GM19397 (cell line): ENCODE measurements around the gene ITK.
A peak's percentile ranks its signal among the peaks of the same experiment; 100 is the strongest.
"Not testable (repeated sequence)": the region's sequence is repeated elsewhere in the genome, so short reads cannot be mapped to it uniquely, and the experiment has no call there.

Experiments used
- ATAC-seq: cut with Tn5 transposase; IDR thresholded peaks from one replicate; pipeline ENCODE4 v1.9.1; 2021; ENCODE audit warnings: mild to moderate bottlenecking, moderate library complexity; ENCODE audit not compliant: unreplicated experiment

Gene ITK

DNA sequence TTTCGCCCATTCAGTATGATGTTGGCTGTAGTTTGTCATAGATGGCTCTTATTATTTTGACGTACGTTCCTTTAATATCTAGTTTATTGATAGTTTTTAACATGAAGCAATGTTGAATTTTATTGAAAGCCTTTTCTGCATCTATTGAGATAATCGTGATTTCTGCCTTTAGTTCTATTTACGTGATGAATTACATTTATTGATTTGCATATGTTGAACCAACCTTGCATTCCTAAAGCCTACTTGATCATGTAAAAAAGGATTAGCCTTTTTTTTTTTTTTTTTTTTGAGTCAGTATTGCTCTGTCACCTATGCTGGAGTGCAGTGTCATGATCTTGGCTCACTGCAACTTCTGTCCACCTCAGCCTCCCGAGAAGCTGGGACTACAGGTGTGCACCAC, 25.1 kb downstream of the ITK start:
- ATAC-seq: no peak

GRCh38 chr5:157210652-157211051, 30.0 kb downstream of the ITK start:
- ATAC-seq: not testable (repeated sequence)

- ATAC-seq: no peak
Observed at GRCh38 chr5:157212307-157212706, 31.7 kb downstream of the ITK start.

DNA sequence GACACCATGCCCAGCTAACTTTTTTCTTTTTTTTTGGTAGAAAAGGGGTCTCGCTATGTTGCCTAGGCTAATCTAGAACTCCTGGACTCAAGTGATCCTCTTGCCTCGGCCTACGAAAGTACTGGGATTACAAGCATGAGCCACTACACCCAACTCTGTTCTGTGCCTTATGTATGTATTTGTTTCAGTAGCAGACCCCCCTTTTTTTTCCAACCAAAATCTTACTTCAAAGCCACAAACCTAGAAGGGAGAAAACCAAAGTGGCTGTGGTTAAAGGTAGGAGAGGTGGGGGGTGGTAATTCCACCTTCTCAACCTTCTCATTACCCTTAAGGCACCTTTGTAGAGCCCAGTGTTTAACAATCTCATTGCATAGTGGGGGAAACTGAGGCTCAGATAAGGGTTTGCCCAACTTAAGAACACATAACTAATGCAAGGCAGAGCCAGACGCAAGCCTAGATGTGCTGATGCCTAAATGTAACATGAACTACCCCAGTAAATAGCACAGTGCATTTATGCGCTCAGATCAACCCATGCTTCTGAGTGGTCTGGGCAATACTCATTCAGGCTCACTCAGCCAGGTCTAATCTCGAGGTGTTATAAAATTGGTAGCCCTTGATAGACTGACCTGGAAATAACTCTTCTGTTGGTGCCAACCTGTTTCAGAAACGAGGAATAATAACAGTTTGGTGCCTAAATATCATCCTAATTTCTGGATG, 33.0 kb downstream of the ITK start:
- ATAC-seq: no peak

GRCh38 chr5:157214415-157214814, 33.8 kb downstream of the ITK start:
- peak; percentile 40 for ATAC-seq

GRCh38 chr5:157214861-157215513, 34.3 kb downstream of the ITK start:
- no peak for ATAC-seq

DNA sequence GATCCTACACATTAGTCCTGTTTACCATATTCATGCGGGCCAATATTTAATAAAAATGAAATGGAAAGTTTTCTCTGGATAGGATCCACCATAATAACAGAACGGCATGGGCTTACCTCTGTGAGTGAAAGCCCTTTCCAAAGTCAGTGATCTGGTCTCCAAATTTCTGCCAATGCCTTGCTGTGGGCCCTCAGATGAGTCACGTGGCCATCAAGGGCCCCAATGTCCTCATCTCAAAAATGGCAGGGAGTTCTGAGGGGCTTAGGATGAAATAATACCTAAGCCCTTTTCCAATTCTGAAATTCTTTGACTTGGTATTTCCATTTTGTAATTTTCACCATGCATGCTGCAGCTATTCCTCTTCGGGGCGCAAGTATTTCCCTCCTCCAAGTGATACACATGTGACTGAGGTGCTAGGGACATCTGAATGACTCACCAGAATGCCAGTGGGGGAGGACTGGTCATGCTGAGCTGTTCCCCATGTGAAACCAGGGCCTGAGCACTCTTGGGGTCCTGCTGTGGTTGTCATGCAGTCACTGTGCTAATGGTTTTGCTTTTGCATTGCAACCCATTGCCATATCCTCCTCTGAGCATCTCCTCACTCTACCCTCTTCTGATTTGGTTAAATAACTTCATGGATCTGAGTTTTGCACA, 35.0 kb downstream of the ITK start:
- no peak for ATAC-seq

- ATAC-seq: no peak
Observed at GRCh38 chr5:157216391-157217142, 35.9 kb downstream of the ITK start.

GRCh38 chr5:157217289-157218024, 36.8 kb downstream of the ITK start:
- ATAC-seq: no peak

DNA sequence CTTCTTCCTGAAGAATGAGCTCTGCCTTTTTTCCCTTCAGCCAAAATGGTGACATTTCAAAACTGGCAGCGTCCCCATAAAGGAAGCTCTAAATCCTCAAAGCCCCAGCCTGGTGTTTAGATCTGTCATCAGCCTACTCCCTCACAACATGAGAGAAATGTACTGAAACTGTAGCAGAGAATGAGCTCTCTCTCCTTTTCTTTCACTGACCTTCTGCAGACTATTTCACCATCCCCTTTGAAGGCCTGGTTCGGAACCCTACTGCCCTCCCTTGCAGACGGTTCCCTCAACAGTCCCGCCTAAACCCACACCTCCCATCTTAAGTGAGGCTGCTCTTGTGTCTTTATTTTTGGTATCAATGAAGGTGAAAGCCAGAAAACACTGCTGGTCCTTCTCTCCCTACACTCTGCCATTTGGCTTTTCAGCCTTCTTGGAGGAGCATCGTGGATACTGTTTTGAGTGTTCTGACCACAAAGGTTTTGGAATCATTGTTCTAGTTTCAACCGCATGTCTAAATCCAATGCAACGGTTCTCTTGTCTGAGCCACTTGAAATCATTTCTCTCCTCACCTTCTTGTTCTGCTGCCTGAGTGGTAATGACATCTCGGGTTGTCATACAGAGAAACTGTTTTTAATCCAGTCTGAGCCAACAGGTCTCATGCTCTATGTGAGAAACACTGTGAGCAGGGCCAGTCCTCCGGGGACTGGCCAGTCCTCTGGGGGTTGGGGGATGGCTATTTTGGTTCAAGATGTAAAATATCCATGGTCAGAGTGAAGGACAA, 39.0 kb downstream of the ITK start:
- ATAC-seq: peak; percentile 42

DNA sequence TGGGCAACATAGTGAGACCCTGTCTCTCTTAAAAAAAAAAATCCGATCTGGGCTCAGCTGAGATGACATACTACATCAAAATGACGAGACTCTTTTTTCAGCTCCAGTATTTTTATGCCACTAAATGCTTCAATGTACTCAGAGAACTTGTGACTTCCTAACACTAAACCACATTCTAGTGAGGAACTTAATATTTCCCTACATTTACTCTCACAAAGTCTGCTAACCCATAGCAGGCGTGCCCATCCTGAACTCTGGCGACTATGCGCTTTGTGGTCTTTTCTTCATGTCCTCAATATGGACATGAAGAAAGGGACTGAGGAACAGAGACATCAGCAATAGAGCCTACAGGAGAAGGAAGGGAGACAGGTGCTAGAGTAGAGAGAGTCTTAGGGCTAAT, 41.3 kb downstream of the ITK start:
- ATAC-seq: no peak

DNA sequence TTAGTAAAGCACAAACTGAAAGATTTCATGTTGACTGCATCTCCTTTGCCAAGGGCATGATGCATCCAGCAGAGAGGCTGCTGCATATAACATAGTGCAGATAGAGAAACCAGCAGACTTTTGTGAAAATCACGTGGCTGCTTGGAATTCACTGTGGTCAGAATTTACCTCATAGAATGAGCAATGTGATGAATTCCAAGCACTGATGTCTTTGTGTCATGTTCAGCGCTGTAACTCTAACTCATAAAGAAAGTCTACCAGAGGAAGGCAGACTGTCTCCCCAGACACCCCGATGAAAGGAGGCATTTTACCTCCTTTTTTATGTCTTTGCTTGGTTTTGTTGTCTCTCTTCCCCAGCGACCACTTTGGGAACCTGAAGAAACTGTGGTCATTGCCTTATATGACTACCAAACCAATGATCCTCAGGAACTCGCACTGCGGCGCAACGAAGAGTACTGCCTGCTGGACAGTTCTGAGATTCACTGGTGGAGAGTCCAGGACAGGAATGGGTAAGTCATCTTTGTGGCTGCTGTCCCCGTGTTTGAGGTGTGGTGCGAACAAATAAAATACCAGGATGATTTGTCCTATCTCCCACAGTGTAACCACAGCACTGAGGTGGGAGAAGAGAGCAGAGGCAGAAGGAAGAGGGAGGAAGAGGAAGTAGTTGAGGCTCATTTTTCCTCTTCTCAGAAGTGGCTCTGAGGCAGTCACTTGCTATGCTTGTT, 42.0 kb downstream of the ITK start:
- ATAC-seq: no peak

- no peak for ATAC-seq
Observed at GRCh38 chr5:157225469-157226422, 45.1 kb downstream of the ITK start.

GRCh38 chr5:157230610-157231009, 50.0 kb downstream of the ITK start:
- no peak for ATAC-seq

DNA sequence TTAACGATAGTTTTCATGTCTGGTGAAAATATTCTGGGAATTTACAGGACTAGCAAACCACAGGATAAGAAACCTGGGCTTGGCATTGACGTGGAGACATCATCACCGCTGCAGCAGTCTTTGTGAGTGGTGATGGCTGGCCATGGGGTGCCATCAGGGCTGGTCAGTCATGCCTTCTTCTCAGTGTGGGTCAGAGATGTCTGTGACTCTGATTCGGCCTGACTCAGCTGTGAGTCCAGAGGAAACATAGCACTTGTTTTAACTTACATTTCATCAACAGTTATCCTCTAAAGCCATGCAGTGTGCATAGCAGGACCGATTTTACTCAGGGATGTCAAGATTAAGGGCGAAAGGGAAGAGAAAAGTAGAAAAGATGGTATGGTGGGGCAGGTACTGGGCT, 52.1 kb downstream of the ITK start:
- no peak for ATAC-seq

DNA sequence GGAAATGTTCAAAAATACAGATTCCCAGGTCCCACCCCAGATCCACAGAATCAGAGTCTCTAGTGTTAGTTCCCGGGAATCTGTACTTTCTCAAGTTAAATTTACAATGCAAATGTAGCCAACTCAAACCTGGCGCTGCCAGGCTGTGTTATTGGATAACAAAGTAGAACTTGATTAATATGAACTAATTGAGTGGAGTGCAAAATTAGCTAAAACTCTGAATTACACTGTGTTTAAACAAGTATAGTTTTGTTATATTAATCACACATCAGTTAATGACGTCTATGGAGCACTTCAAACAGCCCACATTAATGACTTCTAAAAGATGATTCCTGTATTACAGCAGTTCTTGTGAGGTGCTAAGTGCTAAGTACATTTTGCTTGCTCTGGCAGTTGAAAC, 52.9 kb downstream of the ITK start:
- no peak for ATAC-seq

GRCh38 chr5:157236423-157236822, 55.8 kb downstream of the ITK start:
- ATAC-seq: no peak

GRCh38 chr5:157241483-157241882, 60.8 kb downstream of the ITK start:
- no peak for ATAC-seq
